Measurements from ENCODE around the gene ABHD12. TPM values are rescaled to one million over a fixed set of nuclear protein-coding genes. Genes with fewer than 3 reads are reported as not detected.

Gene ABHD12
- total RNA-seq, 1 donor from 2014 or later = 79.3 TPM

DNA sequence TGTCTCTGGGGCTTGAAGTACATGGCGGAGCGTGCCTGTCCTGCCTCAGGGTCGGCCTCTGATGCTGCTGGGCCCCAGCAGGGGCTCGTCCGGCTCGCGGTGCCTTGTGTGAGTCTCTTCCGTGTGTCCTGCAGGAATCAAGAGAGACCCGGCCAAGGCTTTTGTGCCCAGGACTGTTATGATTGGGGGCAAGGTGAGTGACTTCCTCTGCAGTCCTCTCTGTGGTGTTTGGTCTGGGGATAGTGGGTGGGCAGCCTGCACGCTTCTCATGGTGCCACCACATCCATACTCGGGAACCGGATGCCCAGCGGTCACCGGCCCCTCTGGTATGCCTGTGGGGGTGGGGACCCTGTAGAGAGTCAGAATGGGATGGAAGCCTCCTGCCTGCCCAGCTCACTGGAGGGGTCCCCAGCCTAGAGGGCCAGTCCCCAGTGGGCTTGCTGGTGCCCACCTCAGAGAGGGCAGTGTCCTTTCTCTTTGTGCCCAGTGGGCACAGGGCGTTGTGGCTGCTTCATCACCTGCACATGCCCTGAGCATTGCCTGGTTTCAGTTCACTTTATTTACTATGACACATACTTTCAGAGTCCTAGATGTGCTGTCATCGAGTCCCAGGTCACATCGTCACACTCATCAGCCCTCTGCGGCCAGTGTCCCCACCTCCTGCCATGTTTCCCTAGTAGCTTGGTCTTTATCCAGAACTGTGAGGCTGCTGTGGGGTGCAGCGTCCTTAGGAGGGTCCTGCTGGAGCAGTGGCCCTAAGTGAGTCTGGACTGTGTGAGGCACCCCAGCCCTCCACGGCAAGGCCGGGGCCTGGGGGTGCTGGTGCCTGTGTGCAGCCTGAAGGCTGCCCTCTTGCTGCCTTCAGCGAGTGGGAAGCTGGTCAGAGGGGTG lies 102.1 kb downstream of the ABHD12 start:
- TF ChIP-seq, protein P1, sequence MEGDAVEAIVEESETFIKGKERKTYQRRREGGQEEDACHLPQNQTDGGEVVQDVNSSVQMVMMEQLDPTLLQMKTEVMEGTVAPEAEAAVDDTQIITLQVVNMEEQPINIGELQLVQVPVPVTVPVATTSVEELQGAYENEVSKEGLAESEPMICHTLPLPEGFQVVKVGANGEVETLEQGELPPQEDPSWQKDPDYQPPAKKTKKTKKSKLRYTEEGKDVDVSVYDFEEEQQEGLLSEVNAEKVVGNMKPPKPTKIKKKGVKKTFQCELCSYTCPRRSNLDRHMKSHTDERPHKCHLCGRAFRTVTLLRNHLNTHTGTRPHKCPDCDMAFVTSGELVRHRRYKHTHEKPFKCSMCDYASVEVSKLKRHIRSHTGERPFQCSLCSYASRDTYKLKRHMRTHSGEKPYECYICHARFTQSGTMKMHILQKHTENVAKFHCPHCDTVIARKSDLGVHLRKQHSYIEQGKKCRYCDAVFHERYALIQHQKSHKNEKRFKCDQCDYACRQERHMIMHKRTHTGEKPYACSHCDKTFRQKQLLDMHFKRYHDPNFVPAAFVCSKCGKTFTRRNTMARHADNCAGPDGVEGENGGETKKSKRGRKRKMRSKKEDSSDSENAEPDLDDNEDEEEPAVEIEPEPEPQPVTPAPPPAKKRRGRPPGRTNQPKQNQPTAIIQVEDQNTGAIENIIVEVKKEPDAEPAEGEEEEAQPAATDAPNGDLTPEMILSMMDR (conservative IDR thresholded peaks at IDR 0.05; ENCODE audit: low read depth, low read length) = no peak
- H3K4me3 ChIP-seq (ENCODE audit: low read depth, low read length) = no peak overlapping the region
- no peak for DNase-seq (ENCODE audit: low read depth)

DNA sequence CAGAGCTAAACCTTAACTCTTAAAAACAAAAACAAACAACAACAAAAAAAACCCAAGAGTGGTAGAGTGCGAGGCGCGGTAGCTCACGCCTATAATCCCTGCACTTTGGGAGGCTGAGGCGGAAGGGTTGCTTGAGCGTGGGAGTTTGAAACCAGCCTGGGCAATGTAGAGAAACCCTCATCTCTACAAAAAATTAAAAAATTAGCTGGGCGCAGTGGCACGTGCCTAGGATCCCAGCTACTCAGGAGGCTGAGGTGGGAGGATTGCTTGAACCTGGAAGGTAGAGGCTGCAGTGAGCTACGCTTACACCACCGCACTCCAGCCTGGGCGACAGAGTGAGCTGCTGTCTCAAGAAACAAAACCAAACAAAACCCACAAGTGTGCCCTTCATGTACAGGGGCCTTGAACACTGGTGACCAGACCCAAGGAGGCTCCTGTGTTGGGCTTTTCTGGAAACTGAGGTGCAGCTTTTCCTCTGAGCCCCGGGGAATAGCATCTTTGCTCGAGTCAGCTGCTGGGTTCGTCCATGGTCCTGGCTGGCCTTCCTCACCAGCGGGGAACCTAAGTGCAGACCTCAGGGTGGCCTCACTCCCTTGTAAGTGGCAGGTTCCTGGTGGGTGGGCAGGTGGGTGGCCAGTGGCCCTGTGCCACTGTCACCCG lies 102.9 kb downstream of the ABHD12 start:
- DNase-seq (ENCODE audit: low read depth) = no peak
- no peak overlapping the region for H3K4me3 ChIP-seq (ENCODE audit: low read depth, low read length)

DNA sequence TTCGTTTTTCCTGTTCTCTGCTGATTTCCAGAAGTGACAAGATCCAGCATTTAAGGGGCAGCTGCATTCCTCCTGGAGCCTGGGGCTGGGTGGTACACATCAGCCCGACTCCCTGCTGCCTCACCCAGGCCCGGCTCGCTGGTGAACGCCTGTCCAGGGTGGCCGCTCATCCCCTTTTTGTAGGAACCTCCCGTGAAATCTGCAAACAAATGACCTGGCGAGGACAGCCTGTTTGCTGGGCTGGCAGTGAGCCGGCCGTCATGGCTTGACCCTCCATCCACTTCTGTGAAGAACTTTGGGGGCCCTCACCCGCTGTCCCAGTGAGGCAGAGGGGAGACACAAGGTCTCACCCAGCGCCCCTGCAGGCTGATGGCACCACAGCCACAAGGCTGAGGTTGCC lies 103.7 kb downstream of the ABHD12 start:
- TF ChIP-seq, protein P1 (conservative IDR thresholded peaks at IDR 0.05; ENCODE audit: low read depth, low read length) = no peak
- DNase-seq (ENCODE audit: low read depth) = no peak
- no peak overlapping the region for H3K4me3 ChIP-seq (ENCODE audit: low read depth, low read length)

More for the DNA sequence above, 102.9 kb downstream of the ABHD12 start:
- TF ChIP-seq, protein P1 (conservative IDR thresholded peaks at IDR 0.05; ENCODE audit: low read depth, low read length) = no peak

DNA sequence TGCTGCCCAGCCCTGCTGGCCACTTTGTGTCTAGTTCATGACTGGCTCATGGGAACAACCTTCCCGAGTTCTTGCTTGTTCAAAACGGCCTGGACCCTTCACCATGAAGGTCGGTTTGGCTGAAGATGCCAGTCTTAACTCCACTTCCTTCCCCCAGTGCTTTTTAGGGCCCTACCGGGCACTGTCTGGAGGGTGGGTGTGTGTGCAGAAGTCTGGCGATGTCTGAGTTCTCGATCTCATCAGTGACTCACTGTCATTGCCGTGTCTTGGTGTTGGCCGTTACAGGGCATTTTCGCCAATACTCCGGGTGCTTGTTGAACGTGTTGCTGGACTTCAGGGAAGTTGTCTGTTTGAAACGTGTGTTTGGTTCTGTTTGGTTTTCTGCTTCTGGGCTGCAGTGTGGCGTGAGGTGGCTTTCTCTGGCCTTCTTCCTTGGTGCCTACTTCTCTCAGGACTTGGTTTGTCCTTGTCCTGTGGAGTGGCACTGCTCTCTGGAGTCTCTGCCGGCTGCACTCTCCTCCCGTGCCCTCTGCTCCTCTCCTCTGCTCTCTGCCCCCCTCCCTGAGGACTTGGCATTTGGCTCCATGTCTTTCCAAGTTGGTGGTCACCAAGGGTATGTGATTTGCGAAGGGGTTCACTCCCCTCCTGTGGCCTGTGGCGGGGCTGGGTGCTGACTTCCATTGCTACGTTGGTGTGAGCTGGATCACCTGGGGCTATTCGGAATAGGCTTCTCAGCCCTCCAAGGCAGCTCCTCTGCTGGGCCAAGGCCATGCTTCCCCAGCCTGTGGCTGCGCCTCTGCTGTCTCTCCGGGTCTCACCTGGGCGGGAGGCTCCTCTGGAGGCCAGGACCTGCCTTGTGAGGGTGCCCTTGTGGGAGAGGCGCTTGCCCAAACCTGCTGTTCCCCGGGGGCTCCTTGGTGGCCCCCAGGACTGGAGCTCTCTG lies 104.5 kb downstream of the ABHD12 start:
- TF ChIP-seq, protein P1 (conservative IDR thresholded peaks at IDR 0.05; ENCODE audit: low read depth, low read length) = no peak
- H3K4me3 ChIP-seq (ENCODE audit: low read depth, low read length) = no peak overlapping the region
- no peak for DNase-seq (ENCODE audit: low read depth)

DNA sequence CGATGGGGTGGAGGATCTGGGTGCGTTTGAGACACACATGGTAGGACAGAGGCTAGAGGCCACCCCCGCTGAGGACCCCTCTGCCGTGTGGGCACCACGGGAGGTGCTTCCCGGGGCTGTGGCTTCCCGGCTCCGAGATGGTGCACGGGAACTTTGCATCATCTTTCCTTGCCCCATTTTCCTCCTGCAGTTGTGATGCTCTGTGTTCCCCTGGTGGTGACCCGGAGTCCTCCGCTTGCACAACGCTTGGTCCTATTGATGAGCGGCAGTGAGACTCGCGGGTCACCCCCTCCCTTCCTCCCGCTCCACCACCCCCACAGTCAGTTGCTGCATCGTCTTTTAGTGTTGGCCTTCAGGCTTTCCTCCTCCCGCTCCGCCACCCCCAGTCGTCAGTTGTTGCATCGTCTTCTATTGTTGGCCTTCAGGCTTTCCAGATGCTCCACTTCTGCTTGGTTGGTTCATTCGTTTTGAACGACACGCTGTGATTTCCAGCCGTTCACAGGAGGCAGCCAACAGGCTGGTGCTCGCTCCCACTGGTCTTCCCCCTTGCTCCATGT lies 105.5 kb downstream of the ABHD12 start:
- H3K4me3 ChIP-seq (ENCODE audit: low read depth, low read length) = no peak overlapping the region
- TF ChIP-seq, protein P1 (conservative IDR thresholded peaks at IDR 0.05; ENCODE audit: low read depth, low read length) = peak; percentile 10
- DNase-seq (ENCODE audit: low read depth) = no peak

DNA sequence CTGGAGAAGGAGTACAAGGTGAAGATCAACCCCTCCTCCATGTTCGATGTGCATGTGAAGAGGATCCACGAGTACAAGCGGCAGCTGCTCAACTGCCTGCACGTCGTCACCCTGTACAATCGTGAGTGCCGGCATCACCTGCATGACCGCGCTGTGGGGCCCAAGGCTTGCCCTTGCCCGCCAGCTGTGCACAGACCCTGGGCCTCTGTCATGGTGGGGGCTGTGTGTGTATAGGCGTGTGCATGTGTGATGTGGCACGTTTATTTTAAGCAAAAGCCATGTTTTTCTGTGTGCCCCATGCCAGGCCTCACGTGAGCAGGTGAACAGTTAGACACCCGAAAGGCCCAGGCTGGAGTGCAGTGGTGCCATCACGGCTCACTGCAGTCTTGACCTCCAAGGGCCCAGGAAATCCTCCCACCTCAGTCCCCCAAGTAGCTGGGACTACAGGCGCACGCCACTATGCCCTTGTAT lies 106.5 kb downstream of the ABHD12 start:
- DNase-seq (ENCODE audit: low read depth) = no peak
- no peak overlapping the region for H3K4me3 ChIP-seq (ENCODE audit: low read depth, low read length)
- TF ChIP-seq, protein P1 (conservative IDR thresholded peaks at IDR 0.05; ENCODE audit: low read depth, low read length) = no peak
